Measurements from ENCODE around the gene PLGLB1.
"Not testable (repeated sequence)": the region's sequence is repeated elsewhere in the genome, so short reads cannot be mapped to it uniquely, and the experiment has no call there.

PLGLB1 gene

DNA sequence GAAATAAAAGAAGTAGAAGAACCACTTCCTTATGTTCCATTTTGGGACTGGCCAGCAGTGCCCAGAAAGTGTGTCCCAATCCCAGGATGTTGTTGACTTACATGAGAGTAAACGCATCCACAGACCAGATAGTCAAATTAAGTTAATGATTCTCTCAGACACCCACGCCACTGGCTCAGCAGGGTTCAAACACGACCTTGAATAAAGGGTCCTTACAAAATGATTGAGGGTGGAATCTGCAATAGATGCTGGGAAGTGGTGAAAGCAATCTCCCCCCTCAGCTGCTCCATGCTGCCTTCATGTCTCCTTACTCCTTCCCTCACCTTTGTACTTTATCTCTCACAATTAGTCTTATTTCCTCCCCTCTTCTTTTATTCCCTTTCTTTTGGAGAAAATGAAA, at the start of gene PLGLB1:
PLGLB1 (minus strand) TSS at position 101 of the 400 bp plus-strand sequence; CDS start at position 40, 61 bp downstream.
- not testable (repeated sequence) for H3K4me1 ChIP-seq (ENCODE audit: control insufficient read depth in 2 of 2, insufficient read depth in 2 of 2, low read length in 2 of 2); H3K27me3 ChIP-seq (ENCODE audit: control insufficient read depth in 2 of 2, insufficient read depth in 2 of 2, low read length in 2 of 2); H3K4me3 ChIP-seq (ENCODE audit: low read length in 2 of 2); H3K9me3 ChIP-seq (ENCODE audit: control insufficient read depth in 2 of 2, low read length in 2 of 2); H3K36me3 ChIP-seq (ENCODE audit: control insufficient read depth in 2 of 2, insufficient read depth in 2 of 2, low read length in 2 of 2); H3K27ac ChIP-seq (ENCODE audit: low read depth in 2 of 2, low read length in 2 of 2); H3K9ac ChIP-seq (ENCODE audit: low read depth in 1 of 2, low read length in 2 of 2)

DNA sequence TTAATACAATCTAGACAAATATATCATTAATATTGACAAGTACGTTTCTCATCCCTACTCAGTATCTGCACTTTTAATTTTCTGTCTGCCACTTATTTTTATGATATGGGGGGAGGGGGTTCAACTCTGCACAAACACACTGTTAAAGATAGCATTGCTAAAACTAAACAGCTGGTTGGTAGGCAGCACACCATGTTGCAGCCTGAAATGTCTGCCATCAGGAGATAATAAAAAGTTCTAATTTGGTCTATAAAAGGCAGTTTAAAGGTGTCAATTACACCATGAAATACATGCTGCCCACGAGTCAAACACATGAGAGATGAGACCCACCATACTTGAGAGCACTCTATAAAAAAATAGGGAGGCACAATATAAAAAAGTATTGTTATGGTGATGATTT, 42.7 kb upstream of the PLGLB1 start:
- not testable (repeated sequence) for H3K4me1 ChIP-seq (ENCODE audit: control insufficient read depth in 2 of 2, insufficient read depth in 2 of 2, low read length in 2 of 2); H3K4me3 ChIP-seq (ENCODE audit: low read length in 2 of 2); H3K36me3 ChIP-seq (ENCODE audit: control insufficient read depth in 2 of 2, insufficient read depth in 2 of 2, low read length in 2 of 2); H3K9ac ChIP-seq (ENCODE audit: low read depth in 1 of 2, low read length in 2 of 2); H3K27ac ChIP-seq (ENCODE audit: low read depth in 2 of 2, low read length in 2 of 2); H3K27me3 ChIP-seq (ENCODE audit: control insufficient read depth in 2 of 2, insufficient read depth in 2 of 2, low read length in 2 of 2); H3K9me3 ChIP-seq (ENCODE audit: control insufficient read depth in 2 of 2, low read length in 2 of 2)

DNA sequence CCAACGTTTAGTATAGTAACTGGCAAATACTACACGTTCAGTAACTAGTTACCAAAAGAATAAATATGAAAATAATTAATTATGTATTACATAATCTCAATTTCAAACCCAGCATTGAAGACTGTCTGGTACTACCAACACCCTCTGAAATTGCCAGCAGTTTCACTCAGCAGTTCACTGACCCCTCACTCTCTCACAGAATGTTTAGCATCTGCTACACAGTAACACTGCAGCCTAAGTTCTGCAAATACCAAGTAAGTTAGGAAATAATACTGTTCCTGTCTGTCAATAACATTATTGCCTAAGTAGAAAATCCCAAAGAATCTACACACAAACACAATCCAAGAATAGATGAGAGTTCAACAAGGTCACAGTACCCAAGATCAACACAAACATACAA, 41.8 kb upstream of the PLGLB1 start:
- not testable (repeated sequence) for H3K9ac ChIP-seq (ENCODE audit: low read depth in 1 of 2, low read length in 2 of 2); H3K9me3 ChIP-seq (ENCODE audit: control insufficient read depth in 2 of 2, low read length in 2 of 2); H3K36me3 ChIP-seq (ENCODE audit: control insufficient read depth in 2 of 2, insufficient read depth in 2 of 2, low read length in 2 of 2); H3K4me1 ChIP-seq (ENCODE audit: control insufficient read depth in 2 of 2, insufficient read depth in 2 of 2, low read length in 2 of 2); H3K4me3 ChIP-seq (ENCODE audit: low read length in 2 of 2); H3K27me3 ChIP-seq (ENCODE audit: control insufficient read depth in 2 of 2, insufficient read depth in 2 of 2, low read length in 2 of 2); H3K27ac ChIP-seq (ENCODE audit: low read depth in 2 of 2, low read length in 2 of 2)

DNA sequence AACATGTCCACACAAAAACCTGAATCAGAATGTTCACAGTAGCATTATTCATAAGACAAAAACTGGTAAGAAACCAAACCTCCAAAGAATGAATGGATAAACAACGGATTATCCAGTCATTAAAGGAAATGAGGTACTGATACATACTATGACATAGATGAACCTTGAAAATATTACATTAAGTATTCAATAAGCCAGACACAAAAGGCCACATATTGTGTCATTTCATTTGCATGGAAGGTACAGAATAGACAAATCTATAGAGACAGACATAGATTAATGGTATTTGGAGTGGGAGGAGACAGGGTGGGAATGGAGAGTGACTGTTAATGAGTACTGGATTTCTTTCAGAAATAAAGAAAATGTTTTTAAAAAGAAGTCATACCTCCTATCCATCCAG, 39.9 kb upstream of the PLGLB1 start:
- not testable (repeated sequence) for H3K9me3 ChIP-seq (ENCODE audit: control insufficient read depth in 2 of 2, low read length in 2 of 2); H3K36me3 ChIP-seq (ENCODE audit: control insufficient read depth in 2 of 2, insufficient read depth in 2 of 2, low read length in 2 of 2); H3K27ac ChIP-seq (ENCODE audit: low read depth in 2 of 2, low read length in 2 of 2); H3K4me3 ChIP-seq (ENCODE audit: low read length in 2 of 2); H3K9ac ChIP-seq (ENCODE audit: low read depth in 1 of 2, low read length in 2 of 2); H3K4me1 ChIP-seq (ENCODE audit: control insufficient read depth in 2 of 2, insufficient read depth in 2 of 2, low read length in 2 of 2); H3K27me3 ChIP-seq (ENCODE audit: control insufficient read depth in 2 of 2, insufficient read depth in 2 of 2, low read length in 2 of 2)

DNA sequence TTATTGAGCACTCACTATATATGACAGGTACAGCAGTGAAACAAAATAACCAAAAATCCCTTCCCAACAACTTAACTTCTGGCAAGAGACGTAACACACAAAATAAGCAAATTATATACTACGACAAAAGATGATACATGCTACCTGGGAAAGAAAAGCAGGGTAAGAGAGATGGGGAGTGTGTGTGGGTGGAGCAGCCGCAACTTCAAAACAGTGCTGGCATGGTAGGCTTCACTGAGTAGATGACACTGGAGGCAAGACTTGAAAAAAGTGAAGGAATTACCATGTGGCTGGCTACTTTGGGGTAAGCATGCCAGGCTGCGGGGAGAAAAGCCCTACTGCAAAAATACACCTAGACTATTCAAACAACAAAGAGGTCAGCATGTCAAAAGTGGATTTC, 36.0 kb upstream of the PLGLB1 start:
- H3K4me1 ChIP-seq (ENCODE audit: control insufficient read depth in 2 of 2, insufficient read depth in 2 of 2, low read length in 2 of 2); H3K9me3 ChIP-seq (ENCODE audit: control insufficient read depth in 2 of 2, low read length in 2 of 2); H3K9ac ChIP-seq (ENCODE audit: low read depth in 1 of 2, low read length in 2 of 2); H3K4me3 ChIP-seq (ENCODE audit: low read length in 2 of 2); H3K27me3 ChIP-seq (ENCODE audit: control insufficient read depth in 2 of 2, insufficient read depth in 2 of 2, low read length in 2 of 2); H3K36me3 ChIP-seq (ENCODE audit: control insufficient read depth in 2 of 2, insufficient read depth in 2 of 2, low read length in 2 of 2); H3K27ac ChIP-seq (ENCODE audit: low read depth in 2 of 2, low read length in 2 of 2): not testable (repeated sequence)

DNA sequence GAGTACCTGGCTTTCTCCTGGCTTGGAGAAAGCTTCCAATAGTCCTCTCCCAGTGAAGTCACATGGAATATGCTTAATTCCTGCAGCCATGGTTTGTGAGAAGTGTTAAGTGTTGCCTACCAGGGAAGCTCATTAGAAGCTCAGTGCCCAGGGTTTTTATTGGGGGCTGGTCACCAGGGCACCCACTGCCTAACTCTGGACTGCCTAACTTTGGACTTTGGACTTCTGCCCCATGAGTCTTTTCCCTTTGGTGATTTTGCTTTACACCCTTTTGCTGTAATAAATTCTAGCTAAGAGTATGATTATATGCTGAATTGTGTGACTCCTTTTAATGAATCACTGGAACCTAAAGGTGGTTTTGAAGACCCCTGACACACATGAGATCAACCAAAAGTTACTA, 35.2 kb upstream of the PLGLB1 start:
- not testable (repeated sequence) for H3K4me1 ChIP-seq (ENCODE audit: control insufficient read depth in 2 of 2, insufficient read depth in 2 of 2, low read length in 2 of 2); H3K9me3 ChIP-seq (ENCODE audit: control insufficient read depth in 2 of 2, low read length in 2 of 2); H3K36me3 ChIP-seq (ENCODE audit: control insufficient read depth in 2 of 2, insufficient read depth in 2 of 2, low read length in 2 of 2); H3K4me3 ChIP-seq (ENCODE audit: low read length in 2 of 2); H3K27me3 ChIP-seq (ENCODE audit: control insufficient read depth in 2 of 2, insufficient read depth in 2 of 2, low read length in 2 of 2); H3K9ac ChIP-seq (ENCODE audit: low read depth in 1 of 2, low read length in 2 of 2); H3K27ac ChIP-seq (ENCODE audit: low read depth in 2 of 2, low read length in 2 of 2)

DNA sequence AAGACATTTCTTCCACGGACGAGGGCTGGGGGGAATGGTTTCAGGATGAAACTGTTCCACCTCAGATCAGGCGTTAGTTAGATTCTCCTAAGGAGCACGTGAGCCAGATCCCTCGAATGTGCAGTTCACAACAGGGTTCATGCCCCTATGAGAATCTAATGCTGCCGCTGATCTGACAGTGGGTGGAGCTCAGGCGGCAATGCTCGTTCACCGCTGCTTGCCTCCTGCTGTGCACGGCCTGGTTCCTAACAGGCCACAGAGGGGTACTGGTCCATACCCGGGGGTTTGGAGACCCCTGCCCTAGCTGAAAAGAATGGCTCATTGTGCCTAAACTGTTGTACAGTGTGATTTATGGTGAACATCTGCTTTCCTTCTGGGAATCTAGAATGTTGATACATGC, 34.8 kb upstream of the PLGLB1 start:
- not testable (repeated sequence) for H3K9me3 ChIP-seq (ENCODE audit: control insufficient read depth in 2 of 2, low read length in 2 of 2)

DNA sequence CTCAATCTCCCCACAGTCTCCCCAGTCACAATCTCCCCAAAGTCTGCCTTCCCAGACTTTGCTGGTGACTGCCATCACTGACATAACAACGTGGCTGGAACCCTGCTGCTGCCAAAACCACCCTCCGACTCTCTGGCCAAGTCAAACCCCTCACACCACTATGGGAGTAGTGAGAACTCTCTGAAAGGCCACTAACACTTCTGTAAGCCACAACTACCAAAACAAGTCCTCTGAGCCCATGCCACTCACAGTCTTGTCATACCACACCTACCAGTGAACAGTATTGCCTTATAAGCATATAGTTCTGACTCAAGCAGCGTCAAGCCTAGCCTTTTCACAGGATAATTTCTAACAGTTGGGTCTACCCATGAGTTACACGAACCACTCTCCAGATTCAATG, 32.7 kb upstream of the PLGLB1 start:
- H3K4me1 ChIP-seq (ENCODE audit: control insufficient read depth in 2 of 2, insufficient read depth in 2 of 2, low read length in 2 of 2); H3K27me3 ChIP-seq (ENCODE audit: control insufficient read depth in 2 of 2, insufficient read depth in 2 of 2, low read length in 2 of 2); H3K36me3 ChIP-seq (ENCODE audit: control insufficient read depth in 2 of 2, insufficient read depth in 2 of 2, low read length in 2 of 2); H3K27ac ChIP-seq (ENCODE audit: low read depth in 2 of 2, low read length in 2 of 2); H3K4me3 ChIP-seq (ENCODE audit: low read length in 2 of 2); H3K9ac ChIP-seq (ENCODE audit: low read depth in 1 of 2, low read length in 2 of 2); H3K9me3 ChIP-seq (ENCODE audit: control insufficient read depth in 2 of 2, low read length in 2 of 2): not testable (repeated sequence)

More for the DNA sequence above, 34.8 kb upstream of the PLGLB1 start:
- H3K36me3 ChIP-seq (ENCODE audit: control insufficient read depth in 2 of 2, insufficient read depth in 2 of 2, low read length in 2 of 2); H3K27ac ChIP-seq (ENCODE audit: low read depth in 2 of 2, low read length in 2 of 2); H3K9ac ChIP-seq (ENCODE audit: low read depth in 1 of 2, low read length in 2 of 2); H3K4me1 ChIP-seq (ENCODE audit: control insufficient read depth in 2 of 2, insufficient read depth in 2 of 2, low read length in 2 of 2); H3K27me3 ChIP-seq (ENCODE audit: control insufficient read depth in 2 of 2, insufficient read depth in 2 of 2, low read length in 2 of 2); H3K4me3 ChIP-seq (ENCODE audit: low read length in 2 of 2): not testable (repeated sequence)

DNA sequence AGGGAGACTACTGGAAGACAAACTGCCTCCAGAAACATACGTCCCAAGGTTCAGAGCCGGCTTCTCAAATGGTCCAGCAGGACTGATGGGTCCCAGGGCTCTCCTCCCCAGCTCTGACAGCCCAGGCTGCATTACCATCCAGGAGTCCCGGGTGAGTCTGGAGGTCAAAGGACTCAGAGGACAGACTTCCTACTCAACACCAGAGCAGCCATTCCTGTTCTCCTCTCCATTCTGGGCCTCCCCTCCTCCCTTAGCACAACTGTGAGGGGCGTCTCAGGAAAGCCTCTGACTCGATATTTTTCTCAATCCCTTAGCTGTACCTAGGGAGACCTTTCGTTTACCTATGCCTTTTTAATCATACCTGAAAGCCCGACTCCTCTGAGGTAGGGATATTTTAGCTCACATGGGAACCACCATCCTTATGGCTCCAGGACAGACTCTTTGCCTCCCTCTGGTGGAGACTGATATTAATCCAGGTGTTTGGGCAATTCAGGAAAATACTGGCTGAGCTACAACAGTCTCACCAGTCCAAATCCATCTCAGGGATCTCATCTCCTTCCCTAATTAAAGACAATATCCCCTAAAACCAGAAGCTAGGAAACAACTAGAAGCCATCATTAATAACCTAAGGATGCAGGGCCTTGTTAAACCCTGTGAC, 19.8 kb upstream of the PLGLB1 start:
- not testable (repeated sequence) for H3K4me3 ChIP-seq (ENCODE audit: low read length in 2 of 2); H3K4me1 ChIP-seq (ENCODE audit: control insufficient read depth in 2 of 2, insufficient read depth in 2 of 2, low read length in 2 of 2); H3K9me3 ChIP-seq (ENCODE audit: control insufficient read depth in 2 of 2, low read length in 2 of 2); H3K27ac ChIP-seq (ENCODE audit: low read depth in 2 of 2, low read length in 2 of 2); H3K9ac ChIP-seq (ENCODE audit: low read depth in 1 of 2, low read length in 2 of 2); H3K36me3 ChIP-seq (ENCODE audit: control insufficient read depth in 2 of 2, insufficient read depth in 2 of 2, low read length in 2 of 2); H3K27me3 ChIP-seq (ENCODE audit: control insufficient read depth in 2 of 2, insufficient read depth in 2 of 2, low read length in 2 of 2)

DNA sequence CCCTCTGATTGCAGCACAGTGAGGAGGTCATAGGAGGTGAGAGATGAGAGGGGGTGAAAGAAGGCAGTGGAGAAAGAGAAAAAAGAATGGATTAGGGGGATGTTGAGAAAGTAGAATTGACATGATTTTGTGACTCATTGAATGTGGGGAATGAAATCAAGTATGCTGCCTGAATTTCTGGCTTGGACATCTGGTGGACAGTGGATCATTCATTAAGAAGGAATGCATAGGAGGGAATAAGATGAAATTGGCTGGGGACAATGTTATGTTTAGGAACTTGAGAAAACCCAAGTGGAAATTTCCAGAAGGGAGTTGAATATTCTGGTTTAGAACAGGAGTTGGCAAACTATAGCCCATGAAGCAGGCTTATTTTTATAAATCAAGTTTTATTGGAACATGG, 7.0 kb upstream of the PLGLB1 start:
- H3K27ac ChIP-seq (ENCODE audit: low read depth in 2 of 2, low read length in 2 of 2); H3K9ac ChIP-seq (ENCODE audit: low read depth in 1 of 2, low read length in 2 of 2); H3K9me3 ChIP-seq (ENCODE audit: control insufficient read depth in 2 of 2, low read length in 2 of 2); H3K36me3 ChIP-seq (ENCODE audit: control insufficient read depth in 2 of 2, insufficient read depth in 2 of 2, low read length in 2 of 2); H3K4me1 ChIP-seq (ENCODE audit: control insufficient read depth in 2 of 2, insufficient read depth in 2 of 2, low read length in 2 of 2); H3K27me3 ChIP-seq (ENCODE audit: control insufficient read depth in 2 of 2, insufficient read depth in 2 of 2, low read length in 2 of 2); H3K4me3 ChIP-seq (ENCODE audit: low read length in 2 of 2): not testable (repeated sequence)

DNA sequence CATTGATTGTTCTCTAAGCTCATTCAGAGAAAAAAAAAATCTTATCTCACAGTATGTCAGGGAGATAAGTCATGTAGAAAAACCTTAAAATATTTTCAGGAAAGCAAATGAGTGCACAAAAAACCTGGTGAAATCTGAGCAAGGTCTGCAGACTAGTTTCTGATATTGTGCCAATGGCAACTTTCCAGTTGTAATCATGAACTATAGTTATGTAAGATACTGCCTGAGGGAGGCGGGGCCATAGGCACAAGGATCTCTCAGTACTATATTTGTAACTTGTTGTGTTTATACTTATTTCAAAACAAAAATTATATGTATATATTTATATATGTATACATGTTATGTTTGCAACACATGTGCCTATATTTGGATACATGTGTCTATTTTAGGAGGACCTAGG, 5.2 kb upstream of the PLGLB1 start:
- not testable (repeated sequence) for H3K27ac ChIP-seq (ENCODE audit: low read depth in 2 of 2, low read length in 2 of 2); H3K9me3 ChIP-seq (ENCODE audit: control insufficient read depth in 2 of 2, low read length in 2 of 2); H3K4me1 ChIP-seq (ENCODE audit: control insufficient read depth in 2 of 2, insufficient read depth in 2 of 2, low read length in 2 of 2); H3K4me3 ChIP-seq (ENCODE audit: low read length in 2 of 2); H3K36me3 ChIP-seq (ENCODE audit: control insufficient read depth in 2 of 2, insufficient read depth in 2 of 2, low read length in 2 of 2); H3K9ac ChIP-seq (ENCODE audit: low read depth in 1 of 2, low read length in 2 of 2); H3K27me3 ChIP-seq (ENCODE audit: control insufficient read depth in 2 of 2, insufficient read depth in 2 of 2, low read length in 2 of 2)

Data from mucosa of rectum (tissue), 2 donors.